Body of pancreas (tissue), 2 donors: ENCODE data around the gene AGAP4. TPM values are rescaled to one million over a fixed set of nuclear protein-coding genes. Genes with fewer than 3 reads are reported as not detected.

Experiments
- small RNA-seq: library from RNA; depleted of rRNA; stranded (forward); fragments of <200 nt; gene quantifications from one replicate; pipeline ENCODE3, GENCODE V24; 2016
- total RNA-seq, 2 donors: library from RNA; depleted of rRNA; stranded (reverse); fragments of >200 nt; gene quantifications; one replicate each; pipeline ENCODE4 v1.1.0, GENCODE V29; 2016

Gene AGAP4
- total RNA-seq, 2 donors from 2014 or later = 6.0 to 76.1 TPM

Small RNA genes within 50 kb of the gene (small RNA-seq; reads per million reads assigned to genes)
- gene AC012044.1 (not detected), gene RNA5SP310 (not detected)

Other genes with a start within 250 kb of the AGAP4 start
- gene ZFAND4, start 174.7 kb downstream of the AGAP4 start, total RNA-seq = 10 to 100 TPM; 15.8 to 32.3 TPM
- 10 to 100 TPM; 20.1 to 21.3 TPM for gene WASHC2C, start 120.2 kb downstream of the AGAP4 start, total RNA-seq
- gene TIMM23, start 125.0 kb upstream of the AGAP4 start, total RNA-seq = 10 to 100 TPM; 18.7 to 34.9 TPM
- 10 to 100 TPM; 60.2 to 80.1 TPM for gene NCOA4, start 183.1 kb upstream of the AGAP4 start, total RNA-seq
- gene MSMB, start 198.8 kb upstream of the AGAP4 start, total RNA-seq = not detected